ENCODE measurements around the gene CWC22.

- TF ChIP-seq EZH2phosphoT487 (IDR thresholded peaks at IDR 0.05; ENCODE audit: borderline replicate concordance, low read length) (no peak), EZH2 (IDR thresholded peaks at IDR 0.05; ENCODE audit: low read length, unreplicated experiment) (no peak), CTCF (conservative IDR thresholded peaks at IDR 0.05; ENCODE audit: low read depth, low read length) (no peak)
Observed at GRCh38 chr2:179925713-179926112, 81.4 kb downstream of the CWC22 start.

Data from PC-3 (cell line).